ENCODE data around the gene SH3BP1. TPM values are rescaled to one million over a fixed set of nuclear protein-coding genes. Genes with fewer than 3 reads are reported as not detected.
A peak's percentile ranks its signal among the peaks of the same experiment; 100 is the strongest.

The SH3BP1 gene
- total RNA-seq, 1 donor from 2014 or later: 88.4 TPM

GRCh38 chr22:37633089-37633624 is 6.3 kb upstream of the SH3BP1 start:
- peaks cover 65% of the 10 kb centered on the region for H3K4me1 Mint-ChIP-seq
- intact Hi-C loops (cut with micrococcal nuclease): loop anchor here (1.0 to 10.0 kb wide), 7 partner anchors 10 to 212 kb away; partner anchors contain the start of genes ANKRD54, EIF3L, GGA1 and PDXP
- ATAC-seq (ENCODE audit: low read depth): peak; percentile 74
- H3K9me3 Mint-ChIP-seq: no peaks in the 10 kb centered on the region
- H3K36me3 Mint-ChIP-seq (ENCODE audit: low read depth): peaks cover 32% of the 10 kb centered on the region
- H3K27me3 Mint-ChIP-seq: no peaks in the 10 kb centered on the region
- ChIA-PET POLR2A (interaction anchor here (0.5 to 5.5 kb wide), 19 partner anchors 8 to 1133 kb away, joined by 3 to 104 read pairs (median 8); partner anchors contain the start of genes ANKRD54, GGA1, LGALS1 and NOL12), CTCF (interaction anchor here (1.2 to 5.2 kb wide), 8 partner anchors 8 to 53 kb away, joined by 3 to 63 read pairs (median 8); partner anchors contain the start of genes GGA1, LGALS1 and NOL12)
- H3K27ac Mint-ChIP-seq: peak overlapping the region; percentile 93
- H3K4me3 Mint-ChIP-seq: peak overlapping the region; percentile 74
- no peak for TF ChIP-seq CTCF (IDR thresholded peaks at IDR 0.05)
- peak; percentile 71 for DNase-seq

- H3K4me1 Mint-ChIP-seq: peaks cover 67% of the 10 kb centered on the region
- TF ChIP-seq CTCF (IDR thresholded peaks at IDR 0.05): no peak
- intact Hi-C loops (cut with micrococcal nuclease): loop anchor here (1.0 to 10.0 kb wide), 7 partner anchors 9 to 211 kb away; partner anchors contain the start of genes ANKRD54, EIF3L, GGA1 and PDXP
- no peaks in the 10 kb centered on the region for H3K27me3 Mint-ChIP-seq
- ATAC-seq (ENCODE audit: low read depth): peak; percentile 78
- H3K36me3 Mint-ChIP-seq (ENCODE audit: low read depth): peaks cover 32% of the 10 kb centered on the region
- peak; percentile 69 for DNase-seq
- H3K27ac Mint-ChIP-seq: peak overlapping the region; percentile 93
- no peaks in the 10 kb centered on the region for H3K9me3 Mint-ChIP-seq
- H3K4me3 Mint-ChIP-seq: peak overlapping the region; percentile 74
- CTCF ChIA-PET: interaction anchor here (1.4 to 5.2 kb wide), 6 partner anchors 8 to 52 kb away, joined by 5 to 63 read pairs (median 18); partner anchors contain the start of genes GGA1, LGALS1 and NOL12
- POLR2A ChIA-PET: interaction anchor here (0.5 to 5.5 kb wide), 22 partner anchors 7 to 1132 kb away, joined by 3 to 104 read pairs (median 6); partner anchors contain the start of genes GGA1, LGALS1, NOL12 and PDXP
Observed at GRCh38 chr22:37633625-37634416, 5.6 kb upstream of the SH3BP1 start.

- intact Hi-C loops (cut with micrococcal nuclease): loop anchor here (10.0 kb wide), 1 partner anchor 210 kb away; the partner anchor contains the start of genes ANKRD54 and EIF3L
- Mint-ChIP-seq H3K9me3 (no peaks in the 10 kb centered on the region), H3K27ac (peak overlapping the region; percentile 93), H3K4me3 (peak overlapping the region; percentile 74), H3K36me3 (ENCODE audit: low read depth) (peaks cover 28% of the 10 kb centered on the region), H3K27me3 (no peaks in the 10 kb centered on the region), H3K4me1 (peaks cover 68% of the 10 kb centered on the region)
- ATAC-seq (ENCODE audit: low read depth) (no peak), DNase-seq (no peak)
- POLR2A ChIA-PET: interaction anchor here (0.7 to 5.5 kb wide), 12 partner anchors 8 to 115 kb away, joined by 3 to 104 read pairs (median 12); partner anchors contain the start of genes GGA1, LGALS1, NOL12 and PDXP
- TF ChIP-seq CTCF (IDR thresholded peaks at IDR 0.05): no peak
- CTCF ChIA-PET: interaction anchor here (0.7 to 5.2 kb wide), 6 partner anchors 9 to 52 kb away, joined by 3 to 63 read pairs (median 18); partner anchors contain the start of genes GGA1, NOL12 and PDXP
Observed at GRCh38 chr22:37634417-37634924, 5.0 kb upstream of the SH3BP1 start.

GRCh38 chr22:37635157-37635556 is 4.3 kb upstream of the SH3BP1 start:
- ChIA-PET CTCF (interaction anchor here (0.7 to 5.2 kb wide), 4 partner anchors 8 to 47 kb away, joined by 3 to 63 read pairs (median 17); partner anchors contain the start of gene PDXP), POLR2A (interaction anchor here (0.7 to 5.5 kb wide), 6 partner anchors 7 to 114 kb away, joined by 3 to 104 read pairs (median 42); partner anchors contain the start of genes GGA1, LGALS1 and PDXP)
- DNase-seq (no peak), ATAC-seq (ENCODE audit: low read depth) (no peak)
- no peak overlapping the region for H3K4me3 Mint-ChIP-seq
- TF ChIP-seq CTCF (IDR thresholded peaks at IDR 0.05): no peak
- H3K36me3 Mint-ChIP-seq (ENCODE audit: low read depth): peaks cover 24% of the 10 kb centered on the region
- no peaks in the 10 kb centered on the region for H3K9me3 Mint-ChIP-seq
- intact Hi-C loops (cut with micrococcal nuclease): loop anchor here (10.0 kb wide), 1 partner anchor 210 kb away; the partner anchor contains the start of genes ANKRD54 and EIF3L
- peaks cover 68% of the 10 kb centered on the region for H3K4me1 Mint-ChIP-seq
- H3K27me3 Mint-ChIP-seq: no peaks in the 10 kb centered on the region
- peak overlapping the region; percentile 93 for H3K27ac Mint-ChIP-seq
